ENCODE results near the gene MYH3.
"Not testable (repeated sequence)": the region's sequence is repeated elsewhere in the genome, so short reads cannot be mapped to it uniquely, and the experiment has no call there.

Gene MYH3

GRCh38 chr17:10657148-10657547 lies at the start of gene MYH3:
MYH3 (minus strand) TSS chr17:10657309; CDS start chr17:10655064, 2,245 bp downstream.
- no peak for DNase-seq

DNA sequence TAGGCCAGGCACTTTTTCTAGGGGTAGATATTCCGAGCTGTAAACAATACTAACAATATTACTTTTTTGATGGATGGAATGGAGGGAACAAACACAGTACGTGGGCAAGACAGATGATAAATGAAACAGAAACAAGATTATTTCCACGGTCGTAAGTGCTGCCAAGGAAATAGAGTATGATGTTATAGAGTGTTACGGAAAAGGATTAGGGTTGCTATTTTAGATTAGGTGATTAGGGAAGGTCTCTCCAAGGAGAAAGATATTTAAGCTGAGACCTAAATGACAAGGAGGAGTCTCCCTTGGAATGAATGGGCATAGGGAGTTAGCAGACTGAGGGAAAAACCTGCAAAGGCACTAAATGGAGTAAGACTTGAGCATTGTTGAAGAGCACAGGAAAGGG lies 48.6 kb upstream of the MYH3 start:
- no peak for DNase-seq

DNA sequence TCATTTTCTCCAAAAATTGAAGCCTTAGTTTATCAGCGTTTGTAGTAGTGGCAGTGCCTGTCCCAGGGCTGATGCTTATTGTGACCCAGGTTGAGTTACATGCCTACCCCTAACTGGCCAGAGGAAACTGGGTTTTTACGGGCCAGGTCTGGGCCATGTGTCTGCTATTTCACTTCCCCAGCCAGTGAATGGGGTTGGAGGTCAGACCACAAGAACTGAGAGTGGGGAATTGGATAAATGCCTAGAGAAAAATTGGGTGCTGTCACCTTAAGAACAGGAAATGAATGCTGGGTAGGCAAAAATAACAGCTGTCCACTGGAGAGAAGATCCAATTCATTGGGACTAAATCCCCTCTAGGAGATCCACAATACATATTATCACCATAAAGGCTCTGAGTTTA lies 45.5 kb upstream of the MYH3 start:
- no peak for DNase-seq

GRCh38 chr17:10699856-10700255 lies 42.7 kb upstream of the MYH3 start:
- peak; percentile 12 for DNase-seq

- DNase-seq, result no peak
These were observed 41.1 kb upstream of the MYH3 start for GRCh38 chr17:10698096-10698818.

DNA sequence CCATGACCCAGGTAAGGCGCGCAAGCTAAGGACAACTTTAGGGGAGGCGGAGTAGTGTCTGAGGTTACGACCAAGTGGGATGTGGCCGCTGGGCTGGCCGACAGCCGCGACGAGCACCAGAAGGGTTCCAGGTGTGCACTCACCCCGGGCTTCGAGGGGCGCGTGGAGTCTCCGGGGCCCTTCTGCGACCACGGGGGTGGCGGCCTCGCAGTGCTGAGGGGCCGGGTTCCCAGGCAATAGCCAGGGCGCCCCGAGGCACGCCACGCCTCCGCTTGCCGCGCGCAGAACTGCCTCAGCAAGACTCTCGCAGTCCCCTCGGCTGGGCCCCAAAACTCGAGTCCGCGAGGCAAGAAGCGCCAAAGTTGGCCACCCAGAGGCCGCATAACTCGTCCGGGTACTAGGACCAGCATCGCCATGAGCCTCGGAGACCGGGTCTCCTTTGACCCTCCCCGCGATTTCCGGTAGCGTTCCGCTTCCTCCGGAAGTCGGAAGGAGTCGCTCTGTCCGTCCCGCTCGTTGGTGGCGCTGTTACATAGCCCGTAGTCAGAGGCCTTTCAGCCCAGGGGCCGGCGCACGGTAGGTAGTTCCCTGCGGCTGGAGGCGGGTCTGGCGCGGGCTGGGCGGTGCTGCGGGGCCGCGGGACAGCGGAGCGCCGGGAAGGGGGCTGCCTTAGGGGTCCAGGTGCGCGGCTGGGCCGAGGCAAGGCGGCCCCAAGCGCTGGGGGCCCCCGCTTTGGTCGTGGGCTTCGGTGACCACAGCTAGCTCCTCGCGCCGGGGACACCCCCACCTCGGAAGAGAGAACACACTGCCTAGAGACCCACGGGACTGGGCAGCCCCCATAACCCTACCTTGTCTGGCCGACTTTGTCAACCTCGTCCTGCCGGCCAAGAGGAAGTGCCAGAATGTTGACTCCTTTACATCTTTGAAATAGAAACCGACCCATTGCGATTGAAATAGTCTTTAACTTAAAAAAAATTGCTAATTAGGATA lies 40.3 kb upstream of the MYH3 start, which contains the start of the genes ADPRM and SCO1:
TSS of gene ADPRM (plus strand) at position 503 of the 990 bp plus-strand sequence. CDS start 7,333 bp downstream, outside the sequence.
TSS of gene SCO1 (minus strand) at position 442 of the 990 bp plus-strand sequence. CDS start at position 416, 26 bp downstream.
- DNase-seq, result peak; percentile 86

DNA sequence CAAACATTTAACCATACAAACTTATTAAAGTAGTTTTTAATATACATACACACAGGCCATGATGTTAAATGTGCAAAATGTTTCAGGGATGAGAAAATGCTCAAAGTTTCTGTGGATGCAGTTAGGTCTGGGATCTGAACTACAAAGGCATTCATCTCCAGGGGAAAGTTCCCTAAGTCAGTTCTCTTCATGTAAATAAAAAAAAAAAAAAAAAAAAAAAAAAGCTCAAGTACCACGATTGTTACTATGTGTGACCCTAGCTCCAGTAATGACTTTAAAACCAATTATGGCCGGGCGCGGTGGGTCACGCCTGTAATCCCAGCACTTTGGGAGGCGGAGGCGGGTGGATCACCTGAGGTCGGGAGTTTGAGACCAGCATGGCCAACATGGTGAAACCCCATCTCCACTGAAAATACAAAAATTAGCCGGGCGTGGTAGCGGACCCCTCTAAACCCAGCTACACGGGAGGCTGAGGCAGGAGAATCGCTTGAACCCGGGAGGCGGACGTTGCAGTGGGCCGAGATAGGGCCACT lies 38.8 kb upstream of the MYH3 start:
- DNase-seq, result not testable (repeated sequence)

- DNase-seq, result no peak
These were observed 30.4 kb upstream of the MYH3 start for GRCh38 chr17:10687499-10687898.

- no peak for DNase-seq
These were observed 26.7 kb upstream of the MYH3 start for GRCh38 chr17:10683853-10684252.

GRCh38 chr17:10681866-10682446 lies 24.8 kb upstream of the MYH3 start:
- no peak for DNase-seq

DNA sequence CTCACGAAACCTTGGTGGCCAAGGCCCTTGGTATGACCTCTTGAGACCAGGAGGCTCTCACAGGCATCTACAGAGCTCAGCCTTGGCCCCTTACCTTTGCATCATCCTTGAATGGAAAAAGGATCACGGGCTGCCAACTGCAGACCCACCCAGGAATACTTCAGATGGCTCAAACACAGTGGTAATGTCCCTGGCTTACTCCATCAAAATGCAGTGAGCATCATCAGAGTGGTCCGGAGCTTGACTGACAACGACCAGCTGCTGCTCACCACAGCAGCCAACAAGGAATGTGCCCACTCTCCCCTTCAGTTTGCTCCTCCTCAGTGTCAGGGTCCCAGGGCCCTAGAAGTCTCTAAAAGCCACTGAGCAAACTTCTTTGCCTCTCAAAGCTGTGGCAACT lies 17.6 kb upstream of the MYH3 start:
- DNase-seq, result no peak

- no peak for DNase-seq
These were observed 16.2 kb upstream of the MYH3 start for GRCh38 chr17:10673312-10673711.

DNA sequence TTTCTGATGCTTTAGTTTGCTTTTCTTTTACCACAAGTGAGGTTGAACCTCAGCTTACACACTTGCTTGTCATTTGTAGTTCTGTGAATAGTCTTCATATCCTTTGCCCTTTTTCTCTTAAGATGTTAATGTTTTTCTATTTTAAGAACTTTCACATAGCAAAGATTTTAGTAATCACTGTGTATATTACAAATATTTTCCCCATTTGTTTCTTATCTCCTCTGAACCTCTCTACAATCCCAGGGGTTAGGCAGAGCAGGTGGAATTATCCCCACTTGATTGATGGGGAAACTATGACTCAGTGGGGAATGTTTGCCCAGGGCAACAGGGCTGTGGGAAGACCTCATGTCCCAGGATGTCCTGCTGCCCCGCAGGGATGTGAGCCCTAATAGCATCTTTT lies 11.7 kb upstream of the MYH3 start:
- no peak for DNase-seq

GRCh38 chr17:10666906-10667305 lies 9.8 kb upstream of the MYH3 start:
- DNase-seq, result no peak

DNA sequence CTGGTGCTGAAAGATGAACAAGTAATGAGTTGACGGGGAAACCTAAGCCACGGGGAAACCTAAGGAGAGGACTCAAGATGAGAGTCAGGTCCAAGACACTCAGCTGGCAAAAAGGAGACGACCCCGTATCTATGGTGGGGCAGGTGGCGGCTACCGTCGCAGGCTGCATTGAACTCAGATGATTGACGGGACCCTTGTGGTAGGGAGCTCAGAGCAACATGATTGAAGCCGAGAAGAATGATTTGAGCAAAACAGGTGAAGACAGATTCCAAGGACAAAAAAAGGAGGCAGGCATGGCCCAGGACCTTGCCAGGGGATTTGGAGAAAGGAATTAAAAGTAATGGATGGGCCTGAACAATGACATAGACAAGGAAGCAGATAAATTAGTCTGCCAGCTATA lies 7.5 kb upstream of the MYH3 start:
- no peak for DNase-seq

DNA sequence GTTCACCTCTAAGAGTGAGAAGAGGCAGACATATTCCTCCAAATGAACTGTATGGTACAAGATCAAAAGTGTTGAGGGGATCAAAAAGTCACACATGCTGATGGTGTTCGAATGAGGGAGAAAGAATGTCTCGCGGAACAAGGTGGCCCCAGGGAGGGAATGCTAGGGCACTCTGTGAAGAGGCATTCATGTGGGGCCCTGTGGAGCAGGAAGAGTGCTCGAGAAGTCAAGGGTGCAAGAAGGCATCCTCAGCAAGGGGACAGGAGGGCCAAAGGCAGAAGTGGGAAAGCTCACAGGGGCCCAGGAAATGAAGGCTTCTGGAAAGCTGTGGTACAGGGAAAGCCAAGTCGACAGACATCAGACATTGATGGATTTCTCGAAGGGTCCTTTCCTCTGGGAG lies 6.1 kb upstream of the MYH3 start:
- DNase-seq, result no peak

GRCh38 chr17:10661437-10661836 lies 4.3 kb upstream of the MYH3 start:
- no peak for DNase-seq

DNA sequence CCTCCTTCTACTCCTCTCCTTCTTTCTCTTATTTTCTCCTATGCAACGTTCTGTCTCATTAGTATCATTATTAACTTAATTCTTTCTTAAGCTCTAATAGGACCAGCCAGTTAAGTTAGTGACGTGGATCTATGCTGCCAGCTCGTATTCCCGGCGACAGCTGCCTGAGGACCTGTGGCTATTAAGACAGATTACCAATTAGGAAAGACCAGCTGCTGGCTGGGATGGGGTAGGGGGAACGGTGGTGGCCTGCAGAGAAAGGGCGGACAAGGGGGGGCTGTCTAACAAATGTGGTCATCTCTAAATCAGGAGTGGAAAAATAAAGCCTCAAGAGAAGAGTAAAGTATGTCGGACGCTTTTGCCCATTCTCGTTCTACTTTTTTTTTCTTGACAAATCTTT lies 770 bp upstream of the MYH3 start:
- DNase-seq, result no peak

GRCh38 chr17:10653987-10654386 lies 3.1 kb downstream of the MYH3 start:
- DNase-seq, result no peak

- DNase-seq, result no peak
These were observed 4.0 kb downstream of the MYH3 start for GRCh38 chr17:10652984-10653659.

DNA sequence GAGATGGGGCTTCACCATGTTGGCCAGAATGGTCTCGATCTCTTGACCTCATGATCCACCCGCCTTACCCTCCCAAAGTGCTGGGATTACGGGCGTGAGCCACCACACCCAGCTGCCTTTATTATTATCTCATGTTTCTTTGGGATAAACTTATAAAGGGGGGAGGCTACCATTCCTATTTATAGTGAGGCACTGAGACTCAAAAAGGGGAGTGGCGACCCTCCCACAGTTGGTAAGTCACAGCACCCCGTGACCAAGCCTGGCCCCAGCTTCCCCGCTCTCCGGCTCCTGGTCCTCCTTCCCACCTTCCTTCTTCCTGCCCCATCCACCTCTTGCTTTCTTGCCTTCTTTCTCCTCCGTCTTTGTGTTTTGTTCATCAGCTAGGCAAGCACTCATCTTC lies 5.2 kb downstream of the MYH3 start:
- DNase-seq, result no peak

DNA sequence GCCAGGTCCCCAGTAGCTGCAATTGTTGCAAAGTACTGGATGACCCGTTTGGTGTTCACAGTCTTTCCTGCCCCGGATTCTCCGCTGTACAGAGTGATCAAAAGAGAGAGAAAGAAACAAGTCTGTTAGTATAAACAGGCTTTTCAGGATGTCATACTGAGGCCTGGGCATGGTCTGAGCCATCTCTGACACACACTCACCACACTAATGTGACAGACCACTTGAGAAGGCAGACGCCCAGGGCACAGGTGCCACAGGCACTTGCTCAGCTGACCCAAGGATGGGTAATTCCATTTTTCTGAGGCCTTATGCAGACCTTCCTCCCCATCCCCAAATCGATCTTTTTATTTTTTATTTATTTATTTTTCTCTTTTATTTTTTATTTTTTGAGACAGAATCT lies 7.5 kb downstream of the MYH3 start:
- DNase-seq, result no peak

- no peak for DNase-seq
These were observed 8.2 kb downstream of the MYH3 start for GRCh38 chr17:10648956-10649355.
